NCI-H82 (cell line): Measurements from ENCODE around the gene UBR3.

ENCODE experiments used
- DNase-seq: peaks from one replicate; lab custom pipeline; 2025; lab: John Stamatoyannopoulos, UW

The UBR3 gene

GRCh38 chr2:170005702-170006101 is 178.4 kb downstream of the UBR3 start:
- DNase-seq: no peak

- DNase-seq: no peak
These were observed 179.5 kb downstream of the UBR3 start for GRCh38 chr2:170006587-170007325.

- no peak for DNase-seq
These were observed 182.0 kb downstream of the UBR3 start for GRCh38 chr2:170009209-170009608.

GRCh38 chr2:170012773-170013172 is 185.5 kb downstream of the UBR3 start:
- DNase-seq: no peak

- peak; percentile 68 for DNase-seq
These were observed 186.7 kb downstream of the UBR3 start for GRCh38 chr2:170013802-170014551.

- DNase-seq: no peak
These were observed 187.5 kb downstream of the UBR3 start for GRCh38 chr2:170014769-170015168.

- no peak for DNase-seq
These were observed 190.7 kb downstream of the UBR3 start for GRCh38 chr2:170017860-170018532.

- DNase-seq: no peak
These were observed 192.0 kb downstream of the UBR3 start for GRCh38 chr2:170019060-170019805.

- DNase-seq: no peak
These were observed 193.5 kb downstream of the UBR3 start for GRCh38 chr2:170020777-170021176.

GRCh38 chr2:170022692-170023091 is 195.4 kb downstream of the UBR3 start:
- DNase-seq: peak; percentile 36

- DNase-seq: no peak
These were observed 197.5 kb downstream of the UBR3 start for GRCh38 chr2:170024721-170025120.

GRCh38 chr2:170025223-170025622 is 198.0 kb downstream of the UBR3 start:
- no peak for DNase-seq

- no peak for DNase-seq
These were observed 199.1 kb downstream of the UBR3 start for GRCh38 chr2:170026361-170026760.

GRCh38 chr2:170029551-170029950 is 202.3 kb downstream of the UBR3 start:
- no peak for DNase-seq

GRCh38 chr2:170030040-170030439 is 202.8 kb downstream of the UBR3 start:
- no peak for DNase-seq

GRCh38 chr2:170031288-170031687 is 204.0 kb downstream of the UBR3 start:
- DNase-seq: no peak

- no peak for DNase-seq
These were observed 207.3 kb downstream of the UBR3 start for GRCh38 chr2:170034596-170034995.

- no peak for DNase-seq
These were observed 211.5 kb downstream of the UBR3 start for GRCh38 chr2:170038734-170039133.

- DNase-seq: no peak
These were observed 212.3 kb downstream of the UBR3 start for GRCh38 chr2:170039401-170040172.

- no peak for DNase-seq
These were observed 217.7 kb downstream of the UBR3 start for GRCh38 chr2:170044751-170045478.
